GM18873 (cell line): ENCODE measurements around the gene UTP11.
A peak's percentile ranks its signal among the peaks of the same experiment; 100 is the strongest.
"Not testable (repeated sequence)": the region's sequence is repeated elsewhere in the genome, so short reads cannot be mapped to it uniquely, and the experiment has no call there.

Source experiments
- ATAC-seq: cut with Tn5 transposase; IDR thresholded peaks from one replicate; pipeline ENCODE4 v1.9.1; 2021; ENCODE audit warnings: mild to moderate bottlenecking, moderate library complexity, moderate number of reproducible peaks; ENCODE audit not compliant: unreplicated experiment, low FRiP score

Gene UTP11, protein sequence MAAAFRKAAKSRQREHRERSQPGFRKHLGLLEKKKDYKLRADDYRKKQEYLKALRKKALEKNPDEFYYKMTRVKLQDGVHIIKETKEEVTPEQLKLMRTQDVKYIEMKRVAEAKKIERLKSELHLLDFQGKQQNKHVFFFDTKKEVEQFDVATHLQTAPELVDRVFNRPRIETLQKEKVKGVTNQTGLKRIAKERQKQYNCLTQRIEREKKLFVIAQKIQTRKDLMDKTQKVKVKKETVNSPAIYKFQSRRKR

GRCh38 chr1:38012363-38013226 lies at the start of gene UTP11:
TSS of gene UTP11 (plus strand) at chr1:38012734. CDS start at chr1:38012803, 69 bp downstream.
- peak; percentile 81 for ATAC-seq

GRCh38 chr1:37964106-37964505 lies 48.4 kb upstream of the UTP11 start:
- ATAC-seq: not testable (repeated sequence)

GRCh38 chr1:37965301-37965700 lies 47.2 kb upstream of the UTP11 start:
- ATAC-seq: no peak

DNA sequence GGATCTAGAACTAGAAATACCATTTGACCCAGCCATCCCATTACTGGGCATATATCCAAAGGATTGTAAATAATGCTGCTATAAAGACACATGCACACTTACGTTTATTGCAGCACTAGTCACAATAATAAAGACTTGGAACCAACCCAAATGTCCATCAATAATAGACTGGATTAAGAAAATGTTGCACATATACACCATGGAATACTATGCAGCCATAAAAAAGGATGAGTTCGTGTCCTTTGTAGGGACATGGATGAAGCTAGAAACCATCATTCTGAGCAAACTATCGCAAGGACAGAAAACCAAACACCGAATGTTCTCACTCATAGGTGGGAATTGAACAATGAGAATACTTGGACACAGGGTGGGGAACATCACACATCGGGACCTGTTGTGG lies 38.9 kb upstream of the UTP11 start:
- not testable (repeated sequence) for ATAC-seq

GRCh38 chr1:37974567-37974966 lies 38.0 kb upstream of the UTP11 start:
- ATAC-seq: no peak

DNA sequence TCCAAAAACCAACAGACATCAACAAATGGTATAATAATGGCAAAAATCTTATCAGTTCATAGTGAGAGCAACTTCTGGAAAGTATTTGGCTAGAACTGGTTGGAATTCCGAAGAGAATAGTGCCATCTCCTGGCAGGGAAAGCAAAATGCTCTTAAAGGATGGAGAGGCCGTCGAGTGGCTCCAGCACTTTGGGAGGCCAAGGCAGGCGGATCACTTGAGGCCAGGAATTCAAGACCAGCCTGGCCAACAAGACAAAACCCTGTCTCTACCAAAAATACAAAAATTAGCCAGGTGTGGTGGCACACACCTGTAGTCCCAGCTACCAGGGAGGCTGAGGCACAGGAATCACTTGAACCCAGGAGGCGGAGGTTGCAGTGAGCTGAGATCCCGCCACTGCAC lies 37.5 kb upstream of the UTP11 start:
- ATAC-seq: not testable (repeated sequence)

- ATAC-seq: no peak
These were observed 34.0 kb upstream of the UTP11 start for GRCh38 chr1:37978541-37978940.

GRCh38 chr1:37983546-37983945 lies 29.0 kb upstream of the UTP11 start:
- ATAC-seq: no peak

- no peak for ATAC-seq
These were observed 24.9 kb upstream of the UTP11 start for GRCh38 chr1:37987679-37988078.

GRCh38 chr1:37989361-37989930 lies 23.1 kb upstream of the UTP11 start:
- ATAC-seq: peak; percentile 27

DNA sequence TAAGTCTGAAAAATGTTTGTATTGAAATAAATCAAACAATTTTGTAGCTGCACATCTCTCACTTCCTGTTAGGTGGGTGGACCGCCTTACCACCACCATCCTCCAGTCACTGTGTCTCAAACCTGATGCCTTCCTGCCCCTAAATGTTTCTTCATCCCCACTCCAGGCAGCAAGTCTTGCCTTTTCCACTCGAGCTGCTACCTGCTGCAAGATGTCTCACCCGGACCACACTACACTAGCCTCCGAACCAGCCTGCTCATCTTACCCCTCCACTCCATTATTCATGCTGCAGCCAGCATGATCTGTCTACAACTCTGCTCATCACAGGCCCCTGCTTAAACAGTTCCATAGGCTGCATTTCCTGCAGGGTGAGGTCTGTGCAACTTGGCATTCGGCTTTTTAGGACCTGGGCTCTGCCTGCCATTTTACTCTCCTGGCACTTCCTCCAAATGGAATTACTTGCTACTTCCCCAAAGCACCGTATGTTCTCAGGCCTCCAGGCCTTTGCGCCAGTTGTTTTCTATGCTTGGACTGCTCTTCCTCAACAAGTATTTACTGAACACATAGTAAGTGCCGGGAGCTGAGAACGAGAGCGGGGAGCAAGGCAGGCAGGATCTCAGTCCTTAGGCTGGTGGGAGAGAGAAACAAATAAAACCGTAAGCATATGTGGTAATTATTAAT lies 17.5 kb upstream of the UTP11 start:
- ATAC-seq: no peak

GRCh38 chr1:37995751-37996345 lies 16.7 kb upstream of the UTP11 start:
- no peak for ATAC-seq

- ATAC-seq: no peak
These were observed 15.1 kb upstream of the UTP11 start for GRCh38 chr1:37997256-37998088.

DNA sequence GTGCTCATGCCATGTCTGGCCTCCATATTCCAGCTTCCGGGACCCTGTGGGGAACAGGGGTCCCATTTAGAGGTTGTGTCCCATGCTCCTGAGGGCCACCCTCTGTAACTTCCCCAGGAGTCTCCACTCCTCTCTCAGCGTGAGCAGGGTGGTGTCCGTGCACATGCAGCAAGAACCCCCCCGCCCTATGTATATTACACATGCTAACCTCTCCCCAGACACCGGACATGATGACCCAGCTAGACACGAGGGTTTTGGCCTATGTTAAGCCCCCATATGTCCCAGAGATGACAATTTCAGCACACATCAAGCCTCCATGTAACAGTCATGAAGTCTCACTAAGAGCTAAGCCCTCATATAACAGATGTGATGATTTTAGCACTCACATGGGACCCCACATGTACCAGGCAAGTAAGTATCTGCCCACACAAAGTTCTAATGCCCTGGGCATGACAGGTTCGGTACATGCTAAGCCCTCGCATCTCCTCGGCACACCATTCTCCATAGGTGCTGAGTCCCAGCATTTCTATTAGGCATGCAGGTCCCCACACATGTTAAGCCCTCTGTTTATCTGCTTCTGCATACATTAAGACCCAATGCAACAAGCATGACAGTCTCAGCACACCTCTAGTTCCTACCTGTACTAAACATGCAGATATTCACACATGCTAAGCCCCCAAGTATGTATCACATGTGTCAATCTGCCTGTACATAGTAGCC lies 14.3 kb upstream of the UTP11 start:
- ATAC-seq: no peak

DNA sequence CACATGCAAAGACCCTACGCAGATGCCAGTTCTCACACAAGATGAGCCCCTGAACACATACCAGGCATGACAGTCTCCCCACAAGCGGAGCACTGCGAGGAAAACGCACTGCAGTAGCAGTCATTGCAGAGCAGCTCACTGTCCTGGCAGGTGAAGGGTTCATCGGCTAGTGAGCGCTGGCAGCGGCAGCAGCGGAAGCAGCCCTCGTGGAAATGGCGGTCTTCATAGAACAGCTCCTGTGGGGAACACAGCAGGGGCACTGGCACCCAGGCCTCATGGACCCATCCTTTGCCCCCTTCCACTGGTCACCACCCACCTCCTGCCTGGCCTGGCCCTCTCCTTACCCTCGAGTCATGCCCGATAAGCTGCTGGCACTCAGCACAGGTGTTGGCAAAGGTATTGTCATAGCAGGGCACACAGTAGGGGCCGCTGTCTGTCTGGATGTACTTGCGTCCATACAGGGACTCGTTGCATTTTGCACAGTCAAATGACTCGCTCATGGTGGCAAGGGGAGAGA lies 13.6 kb upstream of the UTP11 start:
- ATAC-seq: no peak

GRCh38 chr1:37999430-38000232 lies 12.9 kb upstream of the UTP11 start:
- no peak for ATAC-seq

GRCh38 chr1:38000233-38000528 lies 12.4 kb upstream of the UTP11 start:
- ATAC-seq: no peak
